SK-N-SH (cell line): ENCODE data around the gene MYH6. TPM values are rescaled to one million over a fixed set of nuclear protein-coding genes. Genes with fewer than 3 reads are reported as not detected.
A peak's percentile ranks its signal among the peaks of the same experiment; 100 is the strongest.

ENCODE experiments used
- CTCF ChIA-PET: fragments of 300-600, 350-600 bp; formaldehyde crosslinking; extraction: SDS; loops from one replicate; lab custom pipeline; 2021; lab: Yijun Ruan, JAX
- POLR2A ChIA-PET: fragments of 350-600 bp; sonication (Branson Sonifier 250); formaldehyde crosslinking; extraction: SDS; loops from one replicate; lab custom pipeline; 2020; ENCODE audit warnings: antibody characterized with exemption, inconsistent platforms; lab: Yijun Ruan, JAX
- DNase-seq: peaks from one replicate; pipeline ENCODE4 v3.0.0; 2012
- H2AFZ ChIP-seq: fragments of 200-600 bp; sonication (generic); 2 replicates; pipeline ENCODE4 v1.8.1; 2016; ENCODE audit warnings: antibody characterized with exemption, mild to moderate bottlenecking, low read depth
- H3F3A ChIP-seq: fragments of 200-600 bp; sonication (generic); replicated peaks from 2 replicates; pipeline ENCODE3; 2016; ENCODE audit warnings: antibody characterized with exemption, mild to moderate bottlenecking; ENCODE audit not compliant: insufficient read depth
- H3K27ac ChIP-seq, 2 experiments: fragments of 200-500 bp in 1 of 2; fragments of 200-600 bp in 1 of 2; sonication (Bioruptor generic) in 1 of 2; sonication (generic), shearing (Covaris generic) in 1 of 2; 2 replicates each; pipeline versions ENCODE4 v1.5.1 to v1.6.1; 2014 to 2016; ENCODE audit warnings: low read depth in 2 of 2, inconsistent platforms in 1 of 2, low read length in 1 of 2, mild to moderate bottlenecking in 1 of 2, mixed read lengths in 1 of 2
- H3K27me3 ChIP-seq: fragments of 200-600 bp; sonication (generic), shearing (Covaris generic); 2 replicates; pipeline ENCODE4 v1.6.1; 2016; ENCODE audit warnings: mixed run types; ENCODE audit not compliant: insufficient read depth
- H3K36me3 ChIP-seq, 2 experiments: fragments of 200-500 bp in 1 of 2; fragments of 200-600 bp in 1 of 2; sonication (Bioruptor generic) in 1 of 2; sonication (generic) in 1 of 2; replicated peaks in 1 of 2; 2 replicates each; pipeline versions ENCODE3 to v1.5.1; 2014 to 2016; ENCODE audit warnings: low read length in 1 of 2, mild to moderate bottlenecking in 1 of 2; ENCODE audit not compliant: insufficient read depth in 2 of 2, control insufficient read depth in 1 of 2
- H3K4me1 ChIP-seq, 2 experiments: fragments of 200-500 bp in 1 of 2; fragments of 200-600 bp in 1 of 2; sonication (Bioruptor generic) in 1 of 2; sonication (generic), shearing (Covaris generic) in 1 of 2; 2 replicates each; pipeline versions ENCODE4 v1.5.1 to v1.6.1; 2014 to 2016; ENCODE audit warnings: low read depth in 1 of 2, low read length in 1 of 2, mixed run types in 1 of 2; ENCODE audit not compliant: insufficient read depth in 2 of 2, control insufficient read depth in 1 of 2
- H3K4me2 ChIP-seq: fragments of 200-600 bp; sonication (generic), shearing (Covaris generic); 2 replicates; pipeline ENCODE4 v1.6.1; 2017; ENCODE audit warnings: mixed run types
- H3K4me3 ChIP-seq, 2 experiments: fragments of 200-500 bp in 1 of 2; fragments of 200-600 bp in 1 of 2; sonication (Bioruptor generic) in 1 of 2; sonication (generic), shearing (Covaris generic) in 1 of 2; 2 replicates each; pipeline versions ENCODE4 v1.5.1 to v1.8.1; 2014 to 2016; ENCODE audit warnings: low read depth in 2 of 2, inconsistent platforms in 1 of 2, low read length in 1 of 2, mild to moderate bottlenecking in 1 of 2, mixed read lengths in 1 of 2, moderate library complexity in 1 of 2
- H3K79me2 ChIP-seq: fragments of 200-600 bp; sonication (generic); 2 replicates; pipeline ENCODE4 v1.8.1; 2017; ENCODE audit warnings: mild to moderate bottlenecking; ENCODE audit not compliant: insufficient read depth
- H3K9ac ChIP-seq: fragments of 200-600 bp; sonication (generic); 2 replicates; pipeline ENCODE4 v1.6.1; 2017; ENCODE audit warnings: mixed run types
- H3K9me2 ChIP-seq: fragments of 200-600 bp; sonication (generic); 2 replicates; pipeline ENCODE4 v1.6.1; 2017; ENCODE audit warnings: mixed run types
- H3K9me3 ChIP-seq: fragments of 200-600 bp; sonication (generic); 2 replicates; pipeline ENCODE4 v1.6.1; 2017; ENCODE audit warnings: mixed run types, mild to moderate bottlenecking, moderate library complexity
- H4K20me1 ChIP-seq: fragments of 200-600 bp; sonication (generic); 2 replicates; pipeline ENCODE4 v1.6.1; 2017; ENCODE audit warnings: mild to moderate bottlenecking, mixed run types; ENCODE audit not compliant: insufficient read depth
- CTCF ChIP-seq: fragments of 200-600 bp; sonication (generic); IDR thresholded peaks from 2 replicates; pipeline ENCODE4 v1.6.1; 2017; ENCODE audit warnings: antibody characterized with exemption, mild to moderate bottlenecking, moderate library complexity
- GATA2 ChIP-seq: sonication (generic); formaldehyde crosslinking; IDR thresholded peaks from 2 replicates; pipeline ENCODE4 v1.5.0; 2020; ENCODE audit warnings: mild to moderate bottlenecking, missing genetic modification reagents
- MAX ChIP-seq: IDR thresholded peaks from 2 replicates; pipeline ENCODE4 v1.4.0; 2012; ENCODE audit warnings: low read depth
- NFIC ChIP-seq: IDR thresholded peaks from 2 replicates; pipeline ENCODE4 v1.4.0; 2012; ENCODE audit warnings: borderline replicate concordance
- PBX3 ChIP-seq: IDR thresholded peaks from 2 replicates; pipeline ENCODE4; 2012
- RAD21 ChIP-seq: IDR thresholded peaks from 2 replicates; pipeline ENCODE4 v1.6.1; 2012; ENCODE audit warnings: mild to moderate bottlenecking, low read length
- RCOR1 ChIP-seq: fragments of 150-350 bp; IDR thresholded peaks from 2 replicates; pipeline ENCODE4 v1.6.1; 2017; ENCODE audit warnings: antibody characterized with exemption, low read length
- REST ChIP-seq: IDR thresholded peaks from 2 replicates; pipeline ENCODE4 v1.6.1; 2012; ENCODE audit warnings: mild to moderate bottlenecking, low read depth, low read length, moderate library complexity
- SMC3 ChIP-seq: IDR thresholded peaks from 2 replicates; pipeline ENCODE4 v1.6.1; 2012; ENCODE audit warnings: low read depth, low read length, improper control_type of control experiment
- USF1 ChIP-seq: IDR thresholded peaks from 2 replicates; pipeline ENCODE4 v1.4.0; 2012; ENCODE audit warnings: low read depth, borderline replicate concordance
- ZBTB33 ChIP-seq: IDR thresholded peaks from 2 replicates; pipeline ENCODE4 v1.4.0; 2012; ENCODE audit warnings: low read depth, borderline replicate concordance
- WGBS: methylation state at CpG from one replicate; pipeline ENCODE4 v1.1.6; 2017; ENCODE audit warnings: low lambda C conversion rate; 5-methylcytosine and 5-hydroxymethylcytosine counted together
- polyA plus RNA-seq, 3 experiments: library from polyadenylated mRNA; depleted of rRNA; stranded (reverse); fragments of >200 nt; gene quantifications; 2 replicates each; pipeline ENCODE4 v1.2.3, GENCODE V29; 2012

The MYH6 gene
- polyA plus RNA-seq, 1 of the 3 experiments (the other 2 are of a cell fraction), result not detected

GRCh38 chr14:23362200-23362599 is 45.9 kb downstream of the MYH6 start:
- WGBS, result 85% methylated on average over 3 of the region's 3 CpGs
- H3K4me2 ChIP-seq, result no peak overlapping the region
- H3K4me3 ChIP-seq, result no peak overlapping the region; a peak in 1 of 4 replicates
- CTCF ChIA-PET, result interaction anchor here (0.7 to 6.4 kb wide), 8 partner anchors 8 to 67 kb away, joined by 3 to 42 read pairs (median 4); partner anchors contain the start of gene SLC22A17
- H2AFZ ChIP-seq, result no peak overlapping the region
- H3K36me3 ChIP-seq, result no peaks in the 10 kb centered on the region
- DNase-seq, result no peak
- H4K20me1 ChIP-seq, result no peaks in the 10 kb centered on the region
- H3K9me3 ChIP-seq, result no peaks in the 10 kb centered on the region
- no peaks in the 10 kb centered on the region for H3K9me2 ChIP-seq
- no peaks in the 10 kb centered on the region for H3K27me3 ChIP-seq
- H3K79me2 ChIP-seq, result peaks cover 6% of the 10 kb centered on the region; the same call in 1 of the 2 replicates
- H3K27ac ChIP-seq, result no peak overlapping the region
- POLR2A ChIA-PET, result interaction anchor here (0.7 to 1.1 kb wide), 2 partner anchors 10 to 33 kb away, joined by 3 to 8 read pairs; partner anchors contain the start of gene SLC22A17
- peaks cover 0 to 15% of the 10 kb centered on the region in 2 experiments; a peak in 2 of 4 replicates for H3K4me1 ChIP-seq
- no peak overlapping the region for H3K9ac ChIP-seq
- TF ChIP-seq SMC3, result peak; percentile 23; the same call in 1 of the 2 replicates
- no peak for TF ChIP-seq REST
- no peak for TF ChIP-seq GATA2
- TF ChIP-seq RAD21, result peak; percentile 48
- no peak for TF ChIP-seq NFIC
- no peak for TF ChIP-seq USF1
- no peak for TF ChIP-seq RCOR1
- TF ChIP-seq ZBTB33, result no peak
- no peak for TF ChIP-seq PBX3
- no peak for TF ChIP-seq MAX
- peak; percentile 41 for TF ChIP-seq CTCF
- no peaks in the 10 kb centered on the region for H3F3A ChIP-seq
